Occipital lobe (tissue), 2 donors: ENCODE data around the gene PDXDC1. TPM values are rescaled to one million over a fixed set of nuclear protein-coding genes. Genes with fewer than 3 reads are reported as not detected.
"Not testable (repeated sequence)": the region's sequence is repeated elsewhere in the genome, so short reads cannot be mapped to it uniquely, and the experiment has no call there.

Source experiments
- DNase-seq: peaks from one replicate; lab custom pipeline; 2025; lab: John Stamatoyannopoulos, UW
- total RNA-seq: library from RNA; depleted of rRNA; stranded (reverse); fragments of >200 nt; gene quantifications from one replicate; pipeline ENCODE4 v1.2.3, GENCODE V29; 2014

The PDXDC1 gene
- total RNA-seq, 1 donor from 2014 or later, result 54.1 TPM

GRCh38 chr16:15066690-15067089, 91.9 kb downstream of the PDXDC1 start:
- not testable (repeated sequence) for DNase-seq

DNA sequence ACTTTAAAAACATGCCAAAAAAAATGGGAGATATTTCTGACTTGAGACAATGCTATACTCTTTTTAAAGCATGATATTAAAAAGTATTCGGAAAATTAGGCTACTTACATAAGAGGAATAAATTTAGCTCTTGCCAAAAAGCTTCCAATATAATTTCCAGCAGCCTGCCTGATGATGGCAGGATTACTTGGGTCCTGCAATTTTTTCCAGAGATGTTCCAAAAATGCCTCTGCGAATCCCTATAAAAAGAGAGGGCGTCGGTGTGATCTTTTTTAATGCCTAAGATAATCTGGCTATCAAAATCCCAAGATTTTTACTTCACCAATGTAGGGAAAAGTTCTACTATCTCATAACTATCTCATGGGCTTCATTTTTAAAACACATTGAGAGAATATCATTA, 96.2 kb downstream of the PDXDC1 start:
- not testable (repeated sequence) for DNase-seq

GRCh38 chr16:15071916-15072769, 97.3 kb downstream of the PDXDC1 start:
- DNase-seq, result not testable (repeated sequence)

DNA sequence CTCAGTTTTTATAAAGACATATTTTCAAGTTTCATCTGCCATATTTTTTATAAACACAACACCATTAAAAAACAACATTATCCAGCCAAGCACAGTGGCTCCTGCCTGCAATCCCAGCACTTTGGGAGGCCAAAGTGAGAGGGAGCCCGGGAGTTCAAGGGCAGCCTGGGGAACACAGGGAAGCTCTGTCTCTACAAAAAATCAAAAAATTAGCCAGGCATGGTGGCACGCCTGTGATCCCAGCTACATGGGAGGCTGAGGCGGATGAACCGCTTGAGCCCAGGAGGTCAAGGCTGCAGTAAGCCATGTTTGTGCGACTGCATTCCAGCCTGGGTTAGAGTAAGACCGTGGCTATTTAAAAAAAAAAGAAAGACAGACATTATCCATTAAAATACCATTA, 98.3 kb downstream of the PDXDC1 start:
- DNase-seq, result no peak

DNA sequence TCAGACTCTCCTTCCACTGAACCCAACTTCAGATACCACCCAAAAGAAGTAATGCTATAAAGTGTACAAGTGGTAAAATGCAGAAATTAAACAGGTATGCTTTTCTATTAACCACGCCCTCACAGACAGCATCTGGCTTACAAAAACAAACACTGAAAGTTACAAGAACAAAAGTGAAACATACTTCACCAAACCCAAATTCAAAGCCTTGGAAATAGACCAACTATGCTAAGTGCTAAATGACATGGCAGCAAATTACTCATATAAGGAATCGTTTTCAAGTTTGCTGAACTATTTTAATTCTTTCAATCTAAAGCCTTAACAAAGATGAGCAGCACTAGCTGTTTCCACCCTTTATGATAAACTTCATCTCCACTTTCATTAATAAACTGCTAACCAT, 101.3 kb downstream of the PDXDC1 start:
- not testable (repeated sequence) for DNase-seq

GRCh38 chr16:15080883-15081282, 106.1 kb downstream of the PDXDC1 start:
- not testable (repeated sequence) for DNase-seq

DNA sequence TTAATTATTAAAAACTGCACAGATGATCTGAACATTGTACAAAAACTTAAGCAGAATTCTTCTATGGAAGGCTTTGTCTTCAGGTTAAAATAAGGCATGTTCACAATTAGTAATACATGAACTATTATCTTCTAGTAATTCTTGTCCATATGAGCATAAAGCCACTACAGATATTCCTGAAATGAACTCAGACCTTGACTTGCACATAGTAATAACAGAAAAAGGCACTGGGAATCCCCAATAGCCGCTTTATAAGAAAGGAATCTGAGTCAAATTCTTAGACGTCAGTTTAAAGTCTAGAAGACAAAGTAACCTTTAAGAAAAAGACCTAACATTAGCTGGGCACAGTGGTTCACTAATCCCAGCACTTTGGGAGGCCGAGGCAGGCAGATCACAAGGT, 108.0 kb downstream of the PDXDC1 start:
- not testable (repeated sequence) for DNase-seq

DNA sequence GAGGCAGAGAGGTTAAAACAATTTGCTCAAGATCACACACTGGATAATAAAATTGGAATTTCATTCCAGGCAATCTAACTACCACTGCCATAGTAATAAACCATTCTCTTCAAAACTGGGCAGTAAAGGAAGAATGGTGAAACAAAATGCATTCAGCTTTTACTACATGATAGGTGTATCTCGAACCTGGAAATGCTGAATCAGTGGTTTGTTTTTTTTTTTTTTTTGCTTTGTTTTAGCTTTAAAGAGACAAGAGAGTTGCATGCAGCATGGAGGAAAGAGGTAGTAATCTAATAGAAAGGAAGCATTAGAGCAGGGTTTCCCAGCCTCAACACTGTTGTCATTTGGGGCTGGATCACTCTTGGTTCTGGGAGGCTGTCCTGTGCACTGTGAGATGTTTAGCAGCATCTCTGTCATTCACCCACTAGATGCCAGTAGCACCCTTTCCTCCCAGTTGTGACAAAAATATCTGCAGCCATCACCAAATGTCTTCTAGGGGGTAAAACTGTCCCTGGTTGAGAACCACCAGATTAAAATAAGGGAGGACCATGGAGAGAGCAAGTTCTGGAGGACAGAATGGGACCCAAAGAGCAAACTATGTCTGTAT, 115.9 kb downstream of the PDXDC1 start:
- not testable (repeated sequence) for DNase-seq

DNA sequence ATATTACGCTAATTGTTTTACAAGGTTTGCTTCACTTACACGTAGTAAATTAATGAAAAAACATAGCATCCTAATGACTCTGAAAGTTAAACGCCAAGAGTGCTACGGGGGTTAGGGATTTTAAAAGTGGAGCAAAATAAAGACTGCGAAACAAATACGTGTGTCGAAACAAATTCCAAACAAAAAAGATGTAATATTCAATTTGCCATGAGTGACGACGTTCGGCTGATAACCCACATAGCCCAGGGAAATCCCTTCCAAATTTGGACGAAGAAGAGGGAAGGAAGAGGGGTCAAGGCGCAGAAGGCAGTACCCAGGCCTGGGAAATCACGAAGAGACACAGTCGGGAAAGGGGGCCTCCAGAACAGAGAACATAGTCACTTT, 118.7 kb downstream of the PDXDC1 start:
- DNase-seq, result not testable (repeated sequence)

- peak; percentile 95 for DNase-seq
These were observed 119.4 kb downstream of the PDXDC1 start, which contains the start of gene RRN3 for GRCh38 chr16:15093955-15094827. Gene RRN3, minus strand, starts transcription at chr16:15094272. Its CDS starts 39 bp downstream, at chr16:15094233.

- DNase-seq, result not testable (repeated sequence)
These were observed 121.8 kb downstream of the PDXDC1 start for GRCh38 chr16:15096583-15096972.

DNA sequence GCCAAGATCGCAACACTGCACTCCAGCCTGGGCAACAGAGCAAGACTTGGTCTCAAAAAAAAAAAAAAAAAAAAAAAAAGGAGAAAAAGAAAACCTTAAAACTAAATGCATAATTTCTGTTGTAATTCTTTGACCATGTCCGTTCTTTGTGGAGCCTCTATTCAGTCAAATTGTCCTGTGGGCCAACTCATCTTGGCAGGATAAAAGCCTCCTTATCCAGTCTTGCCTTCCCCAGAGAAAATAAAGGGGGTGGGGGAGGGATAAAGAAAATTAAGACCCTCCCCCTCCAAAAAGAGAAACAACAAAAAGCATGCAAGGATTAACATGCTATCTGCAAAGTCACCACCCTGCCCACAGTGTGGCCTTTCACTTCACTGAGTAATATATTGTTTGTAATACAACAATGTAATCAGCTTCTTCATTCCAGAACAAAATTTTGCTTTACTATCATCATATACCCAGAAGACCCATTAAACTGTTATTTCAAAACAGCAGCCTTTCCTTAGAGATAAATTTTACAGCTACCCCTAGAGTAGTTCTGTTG, 124.6 kb downstream of the PDXDC1 start:
- not testable (repeated sequence) for DNase-seq

- not testable (repeated sequence) for DNase-seq
These were observed 125.7 kb downstream of the PDXDC1 start for GRCh38 chr16:15100372-15100987.

- DNase-seq, result not testable (repeated sequence)
These were observed 153.0 kb downstream of the PDXDC1 start for GRCh38 chr16:15127641-15128425.

DNA sequence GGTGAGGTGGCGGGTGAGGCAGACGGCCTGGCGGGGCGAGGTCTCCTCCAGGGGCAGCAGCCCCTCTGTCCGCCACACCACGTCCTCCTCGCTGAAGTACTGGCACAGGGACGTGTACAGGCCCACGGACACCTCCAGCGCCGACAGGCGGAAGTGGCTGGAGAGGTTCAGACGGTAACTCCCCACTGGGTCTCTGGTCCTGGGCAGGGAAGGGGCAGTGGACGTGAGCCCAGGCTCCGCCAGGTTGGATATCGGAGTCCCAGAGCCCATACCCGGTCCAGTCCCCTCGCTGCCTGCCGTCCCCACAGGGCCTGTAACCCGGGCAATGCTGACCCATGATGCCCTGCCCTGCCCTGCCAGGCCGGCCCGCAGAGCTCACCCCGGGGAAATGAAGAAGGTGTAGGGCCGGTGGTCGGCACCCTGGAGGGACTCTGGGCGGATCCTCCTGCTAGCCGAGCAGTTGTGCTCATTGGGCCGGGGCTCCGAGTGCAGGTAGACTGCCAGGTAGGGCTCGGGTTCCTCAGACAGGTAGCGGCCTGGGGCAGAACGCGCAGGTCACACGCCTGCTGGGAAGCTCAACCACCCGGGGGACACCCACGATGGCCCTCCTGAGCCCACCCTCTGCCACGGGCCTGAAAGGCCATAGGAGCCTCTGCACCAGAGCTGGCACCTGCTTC, 155.6 kb downstream of the PDXDC1 start:
- DNase-seq, result not testable (repeated sequence)

GRCh38 chr16:15130943-15131700, 156.3 kb downstream of the PDXDC1 start:
- DNase-seq, result not testable (repeated sequence)

- DNase-seq, result not testable (repeated sequence)
These were observed 158.0 kb downstream of the PDXDC1 start for GRCh38 chr16:15132719-15133428.

GRCh38 chr16:15133554-15133953, 158.7 kb downstream of the PDXDC1 start:
- DNase-seq, result not testable (repeated sequence)
